Astrocyte (in vitro differentiated cells and primary cell): ENCODE measurements around the gene DEFB108B. TPM values are rescaled to one million over a fixed set of nuclear protein-coding genes. Genes with fewer than 3 reads are reported as not detected.
A peak's percentile ranks its signal among the peaks of the same experiment; 100 is the strongest.
"Not testable (repeated sequence)": the region's sequence is repeated elsewhere in the genome, so short reads cannot be mapped to it uniquely, and the experiment has no call there.

Experiments
- DNase-seq: peaks from one replicate; pipeline ENCODE4 v3.0.0-alpha.2; 2010; ENCODE audit warnings: low read depth
- FAIRE-seq: peaks from 2 replicates; lab custom pipeline; 2011; peaks lifted over from hg19 to GRCh38; lab: Jason Lieb, UNC
- H2AFZ ChIP-seq: 2 replicates; pipeline ENCODE4 v1.6.0; 2012; ENCODE audit warnings: low read depth, low read length, inconsistent platforms
- H3K27ac ChIP-seq: 2 replicates; pipeline ENCODE4 v1.5.1; 2011; ENCODE audit warnings: low read depth, low read length, inconsistent platforms
- H3K27me3 ChIP-seq: 2 replicates; pipeline ENCODE4 v1.6.0; 2011; ENCODE audit warnings: low read length, inconsistent platforms; ENCODE audit not compliant: insufficient read depth
- H3K36me3 ChIP-seq: 2 replicates; pipeline ENCODE4 v1.5.1; 2011; ENCODE audit warnings: low read length, inconsistent platforms; ENCODE audit not compliant: insufficient read depth
- H3K4me1 ChIP-seq: 2 replicates; pipeline ENCODE4 v1.5.1; 2011; ENCODE audit warnings: low read length, inconsistent platforms; ENCODE audit not compliant: insufficient read depth
- H3K4me2 ChIP-seq: 2 replicates; pipeline ENCODE4 v1.6.0; 2012; ENCODE audit warnings: low read length, inconsistent platforms
- H3K4me3 ChIP-seq: 2 replicates; pipeline ENCODE4 v1.5.1; 2011; ENCODE audit warnings: low read depth, mild to moderate bottlenecking, low read length, inconsistent platforms; ENCODE audit not compliant: insufficient read depth
- H3K79me2 ChIP-seq: 2 replicates; pipeline ENCODE4 v1.6.0; 2012; ENCODE audit warnings: mild to moderate bottlenecking, low read length, inconsistent platforms; ENCODE audit not compliant: insufficient read depth
- H3K9ac ChIP-seq: 2 replicates; pipeline ENCODE4 v1.6.0; 2012; ENCODE audit warnings: mild to moderate bottlenecking, low read length, inconsistent platforms
- H3K9me3 ChIP-seq: 2 replicates; pipeline ENCODE4 v1.5.1; 2012; ENCODE audit warnings: low read depth, mild to moderate bottlenecking, low read length, inconsistent platforms; ENCODE audit not compliant: insufficient read depth
- H4K20me1 ChIP-seq: 2 replicates; pipeline ENCODE4 v1.6.0; 2012; ENCODE audit warnings: low read length, inconsistent platforms; ENCODE audit not compliant: insufficient read depth
- H3K27ac Mint-ChIP-seq: one replicate; pipeline ENCODE4 v1.8.0; 2021; ENCODE audit warnings: mild to moderate bottlenecking, mixed read lengths; ENCODE audit not compliant: unreplicated experiment
- H3K27me3 Mint-ChIP-seq: one replicate; pipeline ENCODE4 v1.8.0; 2021; ENCODE audit warnings: low read depth, mixed read lengths; ENCODE audit not compliant: unreplicated experiment
- H3K36me3 Mint-ChIP-seq: one replicate; pipeline ENCODE4 v1.8.0; 2021; ENCODE audit warnings: low read depth, mixed read lengths; ENCODE audit not compliant: unreplicated experiment
- H3K4me1 Mint-ChIP-seq: one replicate; pipeline ENCODE4 v1.8.0; 2021; ENCODE audit warnings: low read depth, mixed read lengths; ENCODE audit not compliant: unreplicated experiment
- H3K4me3 Mint-ChIP-seq: one replicate; pipeline ENCODE4 v1.8.0; 2021; ENCODE audit warnings: mild to moderate bottlenecking, moderate library complexity, mixed read lengths; ENCODE audit not compliant: unreplicated experiment
- H3K9me3 Mint-ChIP-seq: one replicate; pipeline ENCODE4 v1.8.0; 2021; ENCODE audit warnings: mild to moderate bottlenecking, mixed read lengths; ENCODE audit not compliant: unreplicated experiment
- CTCF ChIP-seq: IDR thresholded peaks from 2 replicates; pipeline ENCODE4 v1.5.1; 2011; ENCODE audit warnings: low read depth, mild to moderate bottlenecking, inconsistent platforms, low read length, moderate library complexity; ENCODE audit not compliant: insufficient read depth
- total RNA-seq: library from RNA; stranded (reverse); gene quantifications from 2 replicates; pipeline ENCODE4 v1.2.1, GENCODE V29; 2021

Gene DEFB108B
- total RNA-seq, 1 donor from 2014 or later, result not detected

- FAIRE-seq, result not testable (repeated sequence)
Observed at GRCh38 chr11:71802874-71803273, 30.1 kb upstream of the DEFB108B start.

GRCh38 chr11:71804158-71804947 lies 28.6 kb upstream of the DEFB108B start:
- not testable (repeated sequence) for H3K79me2 ChIP-seq, H3K27ac ChIP-seq, H3K4me3 ChIP-seq, H3K27me3 Mint-ChIP-seq, H3K36me3 ChIP-seq, H3K27ac Mint-ChIP-seq, H4K20me1 ChIP-seq, H3K4me2 ChIP-seq, FAIRE-seq, H3K36me3 Mint-ChIP-seq, H3K27me3 ChIP-seq, H3K4me1 ChIP-seq, H3K9ac ChIP-seq, H3K4me3 Mint-ChIP-seq, H3K9me3 Mint-ChIP-seq, H3K4me1 Mint-ChIP-seq, DNase-seq, H2AFZ ChIP-seq, H3K9me3 ChIP-seq

More at GRCh38 chr11:71802874-71803273, 30.1 kb upstream of the DEFB108B start:
- not testable (repeated sequence) for H3K27ac Mint-ChIP-seq, H3K36me3 ChIP-seq, H3K9me3 ChIP-seq, H3K4me3 ChIP-seq, H3K9ac ChIP-seq, H3K79me2 ChIP-seq, H3K27me3 ChIP-seq, H3K4me1 Mint-ChIP-seq, H4K20me1 ChIP-seq, H3K4me2 ChIP-seq, H3K27ac ChIP-seq, H2AFZ ChIP-seq, H3K4me1 ChIP-seq, H3K9me3 Mint-ChIP-seq, H3K4me3 Mint-ChIP-seq, DNase-seq, H3K27me3 Mint-ChIP-seq, H3K36me3 Mint-ChIP-seq

- DNase-seq, result peak; percentile 8
- H3K4me1 Mint-ChIP-seq, H3K79me2 ChIP-seq, H3K27ac Mint-ChIP-seq, H3K4me3 ChIP-seq, H4K20me1 ChIP-seq, H3K9me3 ChIP-seq, FAIRE-seq, H3K27me3 ChIP-seq, H3K4me2 ChIP-seq, H3K27me3 Mint-ChIP-seq, H2AFZ ChIP-seq, H3K36me3 Mint-ChIP-seq, H3K9me3 Mint-ChIP-seq, H3K9ac ChIP-seq, H3K27ac ChIP-seq, H3K4me1 ChIP-seq, H3K36me3 ChIP-seq: not testable (repeated sequence)
- H3K4me3 Mint-ChIP-seq, result peak overlapping the region; percentile 34
Observed at GRCh38 chr11:71812529-71812928, 20.5 kb upstream of the DEFB108B start.

- H3K27ac ChIP-seq, H3K27me3 ChIP-seq, H3K4me1 ChIP-seq, H3K4me1 Mint-ChIP-seq, H3K36me3 Mint-ChIP-seq, H4K20me1 ChIP-seq, H3K36me3 ChIP-seq, H3K9me3 Mint-ChIP-seq, H3K9me3 ChIP-seq, FAIRE-seq, H3K79me2 ChIP-seq, H3K27me3 Mint-ChIP-seq: not testable (repeated sequence)
- Histone ChIP-seq H3K4me2 (peak overlapping the region; percentile 81), H3K4me3 (peak overlapping the region; percentile 57), H2AFZ (peak overlapping the region; percentile 63), H3K9ac (peak overlapping the region; percentile 77)
- Mint-ChIP-seq H3K4me3 (peak overlapping the region; percentile 73), H3K27ac (peak overlapping the region; percentile 41)
- peak; percentile 53 for TF ChIP-seq CTCF
- peak; percentile 46 for DNase-seq
Observed at GRCh38 chr11:71813481-71814355, 19.3 kb upstream of the DEFB108B start.

GRCh38 chr11:71821539-71821938 lies 11.5 kb upstream of the DEFB108B start:
- H3K36me3 Mint-ChIP-seq, H3K27ac ChIP-seq, H2AFZ ChIP-seq, H4K20me1 ChIP-seq, H3K9me3 Mint-ChIP-seq, H3K36me3 ChIP-seq, H3K4me3 Mint-ChIP-seq, H3K9me3 ChIP-seq, H3K4me1 ChIP-seq, H3K27me3 ChIP-seq, H3K4me3 ChIP-seq, H3K79me2 ChIP-seq, H3K4me2 ChIP-seq, H3K4me1 Mint-ChIP-seq, H3K27me3 Mint-ChIP-seq, DNase-seq, H3K27ac Mint-ChIP-seq, H3K9ac ChIP-seq, FAIRE-seq: not testable (repeated sequence)
